GM21825 (cell line): ENCODE data around the gene FASN.

Experiments
- ATAC-seq: cut with Tn5 transposase; IDR thresholded peaks from one replicate; pipeline ENCODE4 v1.9.1; 2021; ENCODE audit warnings: mild to moderate bottlenecking, moderate library complexity; ENCODE audit not compliant: unreplicated experiment

The FASN gene

DNA sequence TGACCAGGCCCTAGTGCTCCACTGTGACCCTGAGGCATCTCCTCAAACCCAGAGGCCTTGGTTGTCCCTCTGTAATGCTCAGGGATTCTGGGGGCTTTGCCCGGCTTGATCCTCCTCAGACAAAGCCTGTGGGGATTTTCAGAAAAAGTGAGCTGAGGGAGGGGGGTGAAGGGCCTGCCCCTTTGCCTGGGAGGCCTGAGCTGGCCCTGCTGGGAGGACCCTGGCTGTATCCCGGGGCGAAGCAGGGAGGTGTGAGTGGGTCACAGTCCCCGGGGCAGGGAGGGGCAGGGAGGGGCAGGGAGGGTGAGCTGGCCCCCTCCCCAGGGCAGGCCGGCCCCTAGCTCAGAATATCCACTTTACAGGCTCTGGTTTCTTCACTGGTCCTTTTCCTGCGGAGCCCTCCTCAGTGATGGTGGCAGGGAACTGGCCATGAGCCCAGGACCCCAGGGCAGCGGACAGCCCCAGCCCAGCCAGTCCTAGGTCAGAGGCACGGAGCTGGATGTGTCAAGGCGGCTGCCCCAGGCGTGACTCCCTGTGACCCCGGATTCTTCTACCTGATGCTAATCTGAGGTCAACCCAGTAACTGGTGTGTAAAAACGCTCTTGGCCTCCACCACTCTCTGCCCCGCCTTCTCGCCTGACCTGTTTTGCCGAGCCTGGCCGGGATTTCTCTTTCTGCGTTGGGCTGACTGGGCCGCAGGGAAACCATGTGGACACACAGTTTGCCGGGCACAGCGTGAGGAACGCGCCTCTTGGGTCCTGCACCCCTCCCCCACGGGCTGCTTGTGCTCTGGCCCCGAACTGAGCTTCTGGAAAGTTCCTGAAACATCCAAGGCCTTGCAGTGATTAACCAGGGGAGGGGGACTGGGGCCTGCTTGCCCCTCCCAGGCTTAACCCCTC, 5.8 kb upstream of the FASN start:
- ATAC-seq: no peak

GRCh38 chr17:82101767-82102679, 4.0 kb upstream of the FASN start:
- no peak for ATAC-seq

GRCh38 chr17:82101301-82101715, 3.3 kb upstream of the FASN start:
- ATAC-seq: no peak

DNA sequence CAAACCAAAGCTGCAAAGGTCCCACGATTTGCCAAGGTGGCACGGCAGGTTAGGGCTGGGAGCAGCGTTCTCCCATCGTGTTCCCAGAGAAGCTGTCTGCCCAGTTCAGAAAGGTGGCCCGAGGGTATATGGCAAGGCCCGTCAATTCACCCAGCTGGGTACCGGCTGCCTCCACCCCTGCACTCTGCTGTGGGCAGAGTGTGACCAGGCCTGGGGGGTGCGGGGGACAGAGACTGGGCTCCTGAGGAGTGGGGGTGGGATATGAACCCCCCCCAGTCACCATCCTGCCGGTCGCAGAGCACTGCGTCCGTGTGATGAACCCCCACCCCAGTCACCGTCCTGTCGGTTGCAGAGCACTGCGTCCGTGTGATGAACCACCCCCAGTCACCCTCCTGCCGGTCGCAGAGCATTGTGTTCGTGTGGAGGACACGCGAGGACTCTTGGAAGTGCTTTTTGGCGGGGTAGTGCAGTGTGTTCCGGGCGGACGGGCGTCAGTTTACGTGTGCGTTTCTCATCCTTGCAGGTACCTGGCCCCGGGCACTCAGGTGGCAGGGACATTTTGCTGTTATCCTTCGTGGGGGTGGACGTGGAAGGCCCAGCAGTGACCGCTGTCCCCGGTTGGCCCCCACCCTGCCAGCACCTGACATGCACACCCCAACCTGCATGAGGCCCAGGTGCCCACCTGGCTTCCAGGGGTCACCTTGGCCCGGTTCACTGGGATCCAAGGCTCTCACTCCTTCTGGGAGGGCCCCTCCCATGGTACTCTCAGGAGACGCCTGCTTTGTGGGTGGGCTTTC, 2.7 kb upstream of the FASN start:
- ATAC-seq: no peak

DNA sequence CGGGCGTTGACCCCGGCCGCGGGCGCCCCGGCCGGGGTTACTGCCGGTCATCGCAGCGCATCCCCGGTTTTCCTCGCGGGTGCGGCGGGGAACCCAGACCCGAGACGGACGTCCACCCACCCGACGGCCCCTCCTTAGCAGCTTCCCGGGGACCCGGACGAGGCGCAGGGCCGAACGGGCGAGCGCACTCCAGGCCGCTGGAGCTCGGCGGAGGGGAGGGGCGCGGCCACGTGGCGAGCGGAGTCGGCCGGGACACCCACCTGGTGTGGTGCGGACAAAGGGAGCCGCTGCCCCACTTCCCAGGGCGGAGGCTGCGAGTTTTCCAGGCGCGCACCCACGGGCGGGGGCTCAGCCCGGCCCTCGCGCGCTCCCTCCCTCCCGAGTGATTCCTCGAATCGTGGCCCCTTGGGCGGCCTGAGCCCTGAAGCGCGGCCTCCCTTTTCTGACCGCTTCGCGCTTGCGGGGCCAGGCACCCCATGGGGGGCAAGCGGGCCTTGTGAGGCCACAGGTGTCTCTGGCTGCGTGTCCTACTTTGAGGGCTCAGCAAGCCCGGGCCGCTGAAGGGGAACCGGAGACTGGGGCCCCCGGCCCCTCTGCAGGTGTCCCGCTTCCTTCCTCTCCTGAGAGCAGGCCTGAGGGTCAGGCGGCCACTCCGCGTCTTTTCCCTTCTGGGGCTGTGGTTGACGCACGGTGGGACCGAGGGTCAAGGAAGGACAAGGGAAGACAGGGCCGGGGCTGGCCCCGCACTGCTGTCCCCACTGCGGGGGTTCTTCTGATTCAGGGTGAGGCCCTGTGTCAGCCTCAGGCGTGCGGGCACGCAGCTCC, 1.1 kb upstream of the FASN start:
- ATAC-seq: peak; percentile 3

GRCh38 chr17:82097919-82098168, 192 bp downstream of the FASN start:
- ATAC-seq: peak; percentile 17

DNA sequence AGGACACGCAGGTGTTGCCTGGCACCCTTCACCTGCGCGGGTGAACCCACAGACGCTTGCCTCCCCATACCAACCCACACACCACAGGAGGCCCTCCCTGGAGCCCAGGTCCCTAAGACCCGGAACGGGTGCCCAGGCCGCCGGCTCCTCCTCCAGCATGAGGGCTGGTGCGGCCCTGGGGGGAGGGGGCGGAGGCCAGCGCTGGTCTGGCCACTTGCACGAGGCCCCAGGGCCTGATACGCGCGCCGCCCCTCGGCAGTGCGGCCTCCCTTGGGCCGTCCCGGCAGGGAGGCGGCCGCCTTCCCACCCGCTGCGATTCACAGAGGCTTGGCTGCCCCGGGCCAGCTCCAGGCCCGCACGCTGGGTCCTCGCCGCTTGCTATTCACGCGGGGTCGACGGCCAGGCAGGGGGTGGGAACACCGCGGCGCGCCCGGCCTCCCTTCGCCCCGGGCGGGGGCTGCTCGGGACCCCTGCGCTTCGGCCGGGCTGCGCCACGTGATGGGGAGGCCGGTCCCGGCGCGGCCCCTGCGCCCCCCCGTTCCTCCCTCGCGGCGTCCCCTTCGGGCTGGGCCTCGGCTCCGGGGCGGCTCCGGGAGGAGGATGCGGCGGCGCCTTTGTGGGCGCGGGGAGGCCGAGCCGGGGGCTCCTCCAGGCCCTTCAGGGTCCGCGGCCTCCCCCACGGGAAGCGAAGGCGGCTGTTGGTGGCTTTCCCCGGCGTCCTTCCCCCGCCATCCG, 685 bp downstream of the FASN start:
- peak; percentile 0 for ATAC-seq

DNA sequence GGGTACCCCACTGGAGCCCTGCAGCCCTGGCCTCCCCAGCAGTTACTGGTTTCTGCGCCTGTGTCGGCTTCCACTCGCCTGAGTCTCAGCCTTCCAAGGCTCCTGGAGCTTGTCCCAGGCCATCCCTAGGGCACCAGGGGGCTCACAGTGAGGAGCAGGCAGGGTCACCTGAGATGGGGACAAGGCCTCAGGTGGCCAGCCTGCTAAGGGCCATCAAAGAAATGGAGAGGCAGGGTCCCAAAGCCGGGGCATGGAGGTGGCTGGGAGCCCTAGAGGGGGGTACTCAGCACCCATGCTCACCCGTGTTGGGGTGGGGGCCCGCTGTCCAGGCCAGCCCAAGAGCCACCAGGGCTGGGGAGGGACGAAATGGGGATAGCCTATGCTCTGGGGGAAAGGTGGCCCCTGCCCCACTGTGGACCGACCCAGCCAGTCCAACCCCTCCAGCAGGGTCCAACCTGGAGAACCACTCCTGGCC, 1.3 kb downstream of the FASN start:
- no peak for ATAC-seq

DNA sequence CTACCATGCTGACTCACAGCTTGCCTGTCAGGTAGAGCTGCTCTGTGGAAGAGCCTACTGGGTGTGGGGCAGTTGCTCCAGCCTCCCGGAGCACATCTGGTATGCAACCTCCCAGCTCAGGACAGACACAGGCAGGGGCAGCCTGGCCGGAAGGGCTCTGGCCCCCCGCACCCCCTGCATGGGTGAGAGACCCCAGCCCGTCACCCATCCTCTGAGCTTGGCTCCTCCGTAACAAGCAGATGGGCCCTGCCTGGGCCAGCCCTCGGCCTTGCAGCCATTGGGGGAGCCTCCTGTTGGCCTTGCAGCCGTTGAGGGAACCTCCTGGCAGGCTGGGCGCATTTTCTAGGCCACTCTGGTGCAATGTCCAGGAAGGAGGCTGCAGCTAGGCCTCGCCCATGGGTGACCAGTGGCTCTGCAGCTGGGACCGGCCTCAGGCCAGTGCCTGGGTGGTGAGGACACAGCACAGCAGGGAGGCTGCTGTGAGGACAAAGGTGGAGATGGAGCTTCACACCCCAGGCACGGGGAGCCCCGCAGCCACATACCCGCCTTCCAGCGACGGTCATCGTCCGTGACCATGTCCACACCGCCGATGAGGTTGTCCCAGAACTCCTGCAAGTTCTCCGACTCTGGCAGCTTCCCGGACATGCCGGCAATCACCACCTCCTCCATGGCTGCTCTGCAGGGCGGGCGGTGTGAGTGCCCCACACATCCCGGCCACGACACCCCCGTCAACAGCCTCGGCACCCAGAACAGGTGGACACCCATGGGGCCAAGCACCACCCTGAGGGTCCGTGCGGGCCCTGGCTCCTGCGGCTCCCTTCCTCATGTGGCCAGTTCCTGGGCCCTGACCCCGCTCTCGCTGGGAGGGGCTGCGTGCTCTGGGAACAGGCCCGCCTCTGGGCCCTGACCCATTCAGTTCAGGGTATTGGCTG, 2.0 kb downstream of the FASN start:
- ATAC-seq: no peak

DNA sequence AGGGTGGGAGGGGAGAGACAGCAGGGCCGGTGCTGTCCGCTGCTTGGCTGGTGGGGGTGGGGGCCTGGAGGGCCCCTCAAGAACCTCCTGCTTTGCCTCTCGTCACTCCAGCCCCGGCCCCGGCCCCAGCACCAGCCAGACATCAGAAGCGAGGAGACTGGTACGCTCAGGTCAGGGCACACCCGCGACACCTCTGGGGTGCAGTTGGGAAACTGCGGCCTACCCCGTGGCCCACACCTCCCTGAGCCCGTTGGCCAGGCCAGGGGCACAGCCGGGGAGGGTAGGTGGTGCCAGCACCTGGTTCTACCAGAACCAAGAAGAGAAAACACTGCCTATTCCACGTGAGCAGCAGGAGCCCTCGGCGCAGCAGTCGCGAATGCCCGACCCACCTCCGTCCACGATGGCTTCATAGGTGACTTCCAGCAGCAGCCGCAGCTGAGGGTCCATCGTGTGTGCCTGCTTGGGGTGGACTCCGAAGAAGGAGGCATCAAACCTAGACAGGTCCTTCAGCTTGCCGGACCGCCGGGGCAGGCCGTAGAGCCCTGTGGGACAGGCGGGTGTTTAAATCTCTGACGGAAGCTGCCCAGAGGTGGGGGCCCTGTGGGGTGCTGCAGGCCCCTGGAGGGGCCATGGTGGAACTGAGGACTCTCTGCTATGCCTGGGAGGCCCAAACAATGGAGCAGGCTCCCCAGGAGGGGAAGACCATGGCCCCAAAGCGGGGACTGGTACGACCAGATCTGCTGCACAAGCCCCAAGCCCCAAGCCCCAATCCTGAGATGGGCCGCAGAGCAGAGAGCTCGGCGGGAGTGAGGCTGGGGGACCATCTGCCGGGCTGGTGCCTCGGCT, 2.9 kb downstream of the FASN start:
- ATAC-seq: no peak

GRCh38 chr17:82092995-82093751, 4.9 kb downstream of the FASN start:
- ATAC-seq: no peak

- ATAC-seq: no peak
These were observed 5.4 kb downstream of the FASN start for GRCh38 chr17:82092628-82092994.

DNA sequence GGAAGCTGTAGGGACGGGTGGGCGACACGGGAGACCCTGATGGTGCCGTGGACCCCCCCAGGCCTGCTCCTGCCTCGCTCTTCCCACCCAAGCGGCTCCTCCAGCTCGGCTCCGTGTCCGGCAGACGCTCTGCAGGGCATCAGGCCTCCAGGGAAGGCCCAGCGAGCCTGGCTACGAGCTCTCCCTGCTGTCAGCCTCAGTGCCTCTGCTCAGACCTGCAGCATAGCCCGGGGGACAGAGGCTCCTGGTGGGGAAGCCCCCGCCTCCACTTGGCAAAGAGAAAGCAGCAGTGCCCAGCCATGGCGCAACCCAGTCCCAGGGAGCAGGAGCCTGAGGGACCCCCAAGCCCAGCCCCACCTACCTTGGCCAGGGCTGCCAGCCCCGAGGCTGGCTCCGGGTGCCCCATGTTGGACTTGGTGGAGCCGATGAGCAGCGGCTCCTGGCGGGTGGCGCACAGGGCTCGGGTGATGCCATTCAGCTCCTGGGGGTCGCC, 5.9 kb downstream of the FASN start:
- no peak for ATAC-seq

- ATAC-seq: no peak
These were observed 6.6 kb downstream of the FASN start for GRCh38 chr17:82091264-82092066.

DNA sequence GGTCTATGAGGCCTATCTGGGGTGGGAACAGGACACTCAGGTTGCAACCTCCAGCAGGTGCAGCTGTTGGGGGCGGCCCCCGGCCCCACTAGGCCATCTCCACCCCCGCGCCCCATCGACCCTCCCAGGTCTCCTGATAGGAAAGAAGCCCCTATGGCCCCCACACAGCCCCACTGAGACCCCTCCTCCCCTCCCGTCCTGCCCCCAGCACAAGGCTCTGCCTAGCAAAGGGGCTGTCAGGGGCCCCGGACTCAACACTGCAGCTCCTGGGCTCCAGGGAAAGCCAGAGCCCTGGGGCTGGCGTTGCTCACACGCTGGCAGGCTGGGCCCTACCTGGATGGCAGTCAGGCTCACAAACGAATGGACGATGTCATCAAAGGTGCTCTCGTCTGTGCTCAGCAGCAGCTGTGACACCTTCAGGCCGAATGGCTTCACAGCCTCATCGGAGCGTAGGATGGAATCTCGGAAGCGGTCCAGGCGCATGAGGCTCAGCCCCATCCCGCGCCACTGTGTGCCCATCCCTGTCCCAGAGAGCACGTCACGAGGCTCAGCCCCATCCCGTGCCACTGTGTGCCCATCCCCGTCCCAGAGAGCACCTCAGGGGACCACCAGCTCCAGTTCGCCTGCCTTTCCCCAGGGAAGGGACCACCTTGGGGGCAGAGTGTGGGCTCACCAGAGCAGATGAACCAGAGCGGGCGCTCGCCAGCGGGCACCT, 7.3 kb downstream of the FASN start:
- ATAC-seq: no peak
